Loucy (cell line): ENCODE results near the gene BZW2.

ENCODE experiments used
- H2AFZ ChIP-seq: fragments of 200-600 bp; sonication (generic); 2 replicates; pipeline ENCODE4 v1.6.0; 2016; ENCODE audit warnings: antibody characterized with exemption, mild to moderate bottlenecking, low read length, moderate library complexity
- H3F3A ChIP-seq: fragments of 200-600 bp; 2 replicates; pipeline ENCODE4 v1.6.0; 2016; ENCODE audit warnings: antibody characterized with exemption, low read depth, mild to moderate bottlenecking
- H3K27me3 ChIP-seq: fragments of 200-600 bp; sonication (generic); 2 replicates; pipeline ENCODE4 v1.6.1; 2014; ENCODE audit warnings: low read length, mild to moderate bottlenecking; ENCODE audit not compliant: insufficient read depth, poor library complexity, severe bottlenecking
- H3K36me3 ChIP-seq: fragments of 200-600 bp; sonication (generic); 2 replicates; pipeline ENCODE4 v1.6.1; 2016; ENCODE audit warnings: low read length; ENCODE audit not compliant: insufficient read depth
- H3K4me1 ChIP-seq: fragments of 200-600 bp; sonication (generic); 2 replicates; pipeline ENCODE4 v1.5.1; 2014; ENCODE audit warnings: low read length, mild to moderate bottlenecking; ENCODE audit not compliant: insufficient read depth, poor library complexity, severe bottlenecking
- H3K4me2 ChIP-seq: fragments of 200-600 bp; sonication (generic); 2 replicates; pipeline ENCODE4 v1.6.0; 2014; ENCODE audit warnings: antibody characterized with exemption, low read length, low read depth, mild to moderate bottlenecking; ENCODE audit not compliant: poor library complexity, severe bottlenecking
- H3K4me3 ChIP-seq: fragments of 200-600 bp; sonication (generic); 2 replicates; pipeline ENCODE4 v1.5.1; 2014; ENCODE audit warnings: low read length, mild to moderate bottlenecking, mixed read lengths; ENCODE audit not compliant: poor library complexity, severe bottlenecking
- H3K79me2 ChIP-seq: fragments of 200-600 bp; sonication (generic); 2 replicates; pipeline ENCODE4 v1.6.1; 2014; ENCODE audit warnings: low read length; ENCODE audit not compliant: insufficient read depth
- H3K9ac ChIP-seq: fragments of 200-600 bp; sonication (generic); 2 replicates; pipeline ENCODE4 v1.6.0; 2014; ENCODE audit warnings: mild to moderate bottlenecking, low read depth, low read length, moderate library complexity; ENCODE audit not compliant: poor library complexity, severe bottlenecking
- H3K9me2 ChIP-seq: fragments of 200-600 bp; sonication (generic); replicated peaks from 2 replicates; pipeline ENCODE4 v1.6.1; 2016; ENCODE audit warnings: low read depth, low read length, mixed read lengths
- H3K9me3 ChIP-seq: fragments of 200-600 bp; sonication (generic); 2 replicates; pipeline ENCODE4 v1.6.1; 2014; ENCODE audit warnings: mild to moderate bottlenecking, antibody characterized with exemption, low read length, low read depth; ENCODE audit not compliant: insufficient read depth
- H4K20me1 ChIP-seq: fragments of 200-600 bp; sonication (generic); 2 replicates; pipeline ENCODE4 v1.6.0; 2014; ENCODE audit warnings: antibody characterized with exemption, low read length, mild to moderate bottlenecking; ENCODE audit not compliant: insufficient read depth, poor library complexity, severe bottlenecking
- CTCF ChIP-seq: fragments of 200-600 bp; sonication (generic); conservative IDR thresholded peaks from 2 replicates; pipeline ENCODE4 v1.5.1; 2014; ENCODE audit warnings: mild to moderate bottlenecking, antibody characterized with exemption, low read length
- EZH2phosphoT487 ChIP-seq: fragments of 200-600 bp; IDR thresholded peaks from 2 replicates; pipeline ENCODE4 v1.6.1; 2018; ENCODE audit warnings: antibody characterized with exemption, mild to moderate bottlenecking, moderate library complexity, borderline replicate concordance

The BZW2 gene

GRCh38 chr7:16695621-16696237, 49.7 kb downstream of the BZW2 start:
- H3K36me3 ChIP-seq, result peaks cover 90% of the 10 kb centered on the region
- no peaks in the 10 kb centered on the region for H3K9me2 ChIP-seq
- H3K79me2 ChIP-seq, result no peaks in the 10 kb centered on the region
- no peak for TF ChIP-seq EZH2phosphoT487
- peak; percentile 68 for TF ChIP-seq CTCF
- no peak overlapping the region for H3K4me3 ChIP-seq
- H3K4me1 ChIP-seq, result no peaks in the 10 kb centered on the region
- H2AFZ ChIP-seq, result no peak overlapping the region
- H4K20me1 ChIP-seq, result no peaks in the 10 kb centered on the region
- no peaks in the 10 kb centered on the region for H3F3A ChIP-seq
- no peak overlapping the region for H3K9ac ChIP-seq
- no peaks in the 10 kb centered on the region for H3K9me3 ChIP-seq
- no peak overlapping the region for H3K4me2 ChIP-seq
- H3K27me3 ChIP-seq, result no peaks in the 10 kb centered on the region

- Histone ChIP-seq H2AFZ (no peak overlapping the region), H3K4me2 (no peak overlapping the region), H3K4me1 (no peaks in the 10 kb centered on the region), H3K9me3 (no peaks in the 10 kb centered on the region), H3K79me2 (no peaks in the 10 kb centered on the region), H3K27me3 (no peaks in the 10 kb centered on the region), H3K9me2 (no peaks in the 10 kb centered on the region), H3K36me3 (peaks cover 84% of the 10 kb centered on the region), H3K9ac (no peak overlapping the region), H3K4me3 (no peak overlapping the region), H3F3A (no peaks in the 10 kb centered on the region), H4K20me1 (no peaks in the 10 kb centered on the region)
- no peak for TF ChIP-seq EZH2phosphoT487
- TF ChIP-seq CTCF, result no peak
These were observed 51.7 kb downstream of the BZW2 start for GRCh38 chr7:16697507-16698199.

GRCh38 chr7:16698200-16698905, 52.4 kb downstream of the BZW2 start:
- no peaks in the 10 kb centered on the region for H3F3A ChIP-seq
- no peak overlapping the region for H3K9ac ChIP-seq
- H3K4me2 ChIP-seq, result no peak overlapping the region
- no peaks in the 10 kb centered on the region for H3K9me2 ChIP-seq
- no peaks in the 10 kb centered on the region for H3K9me3 ChIP-seq
- no peaks in the 10 kb centered on the region for H3K79me2 ChIP-seq
- H2AFZ ChIP-seq, result no peak overlapping the region
- no peak for TF ChIP-seq CTCF
- TF ChIP-seq EZH2phosphoT487, result no peak
- H4K20me1 ChIP-seq, result no peaks in the 10 kb centered on the region
- H3K27me3 ChIP-seq, result no peaks in the 10 kb centered on the region
- H3K4me1 ChIP-seq, result no peaks in the 10 kb centered on the region
- peaks cover 80% of the 10 kb centered on the region for H3K36me3 ChIP-seq
- H3K4me3 ChIP-seq, result no peak overlapping the region
